GM12874 (cell line): ENCODE measurements around the gene PIGU.

Experiments used
- CTCF ChIP-seq: IDR thresholded peaks from 2 replicates; pipeline ENCODE4 v1.5.1; 2011; ENCODE audit warnings: low read depth, mild to moderate bottlenecking, control low read depth, low read length, moderate library complexity; ENCODE audit not compliant: insufficient read depth

The PIGU gene

GRCh38 chr20:34538671-34539123 is 138.2 kb downstream of the PIGU start:
- TF ChIP-seq CTCF = peak; percentile 92

GRCh38 chr20:34537651-34538050 is 139.2 kb downstream of the PIGU start:
- no peak for TF ChIP-seq CTCF

- TF ChIP-seq CTCF = peak; percentile 39
These were observed 140.0 kb downstream of the PIGU start for GRCh38 chr20:34536798-34537394.

- no peak for TF ChIP-seq CTCF
These were observed 141.0 kb downstream of the PIGU start for GRCh38 chr20:34535857-34536256.

- no peak for TF ChIP-seq CTCF
These were observed 141.5 kb downstream of the PIGU start for GRCh38 chr20:34535301-34535840.

GRCh38 chr20:34534391-34535165 is 142.3 kb downstream of the PIGU start:
- no peak for TF ChIP-seq CTCF

- TF ChIP-seq CTCF = no peak
These were observed 144.1 kb downstream of the PIGU start for GRCh38 chr20:34532756-34533155.
